ENCODE results near the gene IP6K3.
A peak's percentile ranks its signal among the peaks of the same experiment; 100 is the strongest.

Gene IP6K3

GRCh38 chr6:33746651-33747100 is at the start of gene IP6K3:
Gene IP6K3 (minus strand): TSS chr6:33746905. CDS start chr6:33735476, 11,429 bp downstream.
- Histone ChIP-seq H4K20me1 (0 out of 2 replicates have a peak, but pooled peaks cover 5% of the 10 kb centered on the region), H3K27ac (no peak within 1 kb of the TSS), H3K36me3 (no peaks in the 10 kb centered on the region), H3K4me2 (peak within 1 kb of the TSS; percentile 12; the same call in 1 of the 2 replicates), H3K9ac (0 out of 2 replicates have a peak within 1 kb of the TSS, but pooled peaks have one; percentile 15), H3K4me3 (no peak within 1 kb of the TSS), H3K27me3 (no peaks in the 10 kb centered on the region), H3K9me3 (no peaks in the 10 kb centered on the region), H3K4me1 (peaks cover 34% of the 10 kb centered on the region)
- TF ChIP-seq Cebpa-rat (IDR thresholded peaks at IDR 0.05) = no peak

GRCh38 chr6:33794910-33795623 is 48.4 kb upstream of the IP6K3 start:
- Histone ChIP-seq H3K9ac (no peak overlapping the region), H3K4me2 (no peak overlapping the region), H4K20me1 (no peaks in the 10 kb centered on the region; the same call in 1 of the 2 replicates), H3K4me3 (no peak overlapping the region), H3K36me3 (no peaks in the 10 kb centered on the region), H3K27ac (no peak overlapping the region), H3K9me3 (no peaks in the 10 kb centered on the region), H3K4me1 (peaks cover 21% of the 10 kb centered on the region), H3K27me3 (no peaks in the 10 kb centered on the region)
- TF ChIP-seq Cebpa-rat (IDR thresholded peaks at IDR 0.05) = no peak

DNA sequence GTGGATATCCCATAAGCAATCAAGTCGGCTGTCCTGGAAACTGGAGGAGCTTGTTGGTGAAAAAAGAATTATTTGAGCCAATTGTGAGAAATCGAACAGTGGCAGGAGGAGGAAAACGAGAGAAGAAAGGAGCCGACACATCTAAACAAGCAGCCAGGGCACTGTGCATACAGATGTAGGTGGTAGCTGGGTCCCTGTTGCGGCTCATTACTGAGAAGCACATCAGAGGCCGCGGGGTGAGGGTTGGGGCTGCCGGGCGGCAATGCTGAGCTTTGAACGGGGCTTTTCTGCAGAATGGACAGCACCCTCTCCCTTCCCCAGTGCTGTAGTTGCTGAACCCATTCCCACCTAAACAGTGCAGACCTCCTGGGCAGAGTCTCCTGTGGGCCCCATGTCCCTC is 46.3 kb upstream of the IP6K3 start:
- no peak overlapping the region for H3K4me3 ChIP-seq
- H3K4me2 ChIP-seq = no peak overlapping the region
- H3K9ac ChIP-seq = no peak overlapping the region
- peaks cover 24% of the 10 kb centered on the region for H3K4me1 ChIP-seq
- no peaks in the 10 kb centered on the region for H3K27me3 ChIP-seq
- H3K36me3 ChIP-seq = no peaks in the 10 kb centered on the region
- H4K20me1 ChIP-seq = 0 out of 2 replicates have a peak, but pooled peaks cover 4% of the 10 kb centered on the region
- no peaks in the 10 kb centered on the region for H3K9me3 ChIP-seq
- no peak for TF ChIP-seq Cebpa-rat (IDR thresholded peaks at IDR 0.05)
- no peak overlapping the region for H3K27ac ChIP-seq

- no peaks in the 10 kb centered on the region for H3K9me3 ChIP-seq
- peaks cover 33% of the 10 kb centered on the region for H3K4me1 ChIP-seq
- H3K27ac ChIP-seq = no peak overlapping the region
- no peak overlapping the region for H3K4me3 ChIP-seq
- H3K36me3 ChIP-seq = peaks cover 3% of the 10 kb centered on the region; the same call in 1 of the 2 replicates
- peak overlapping the region; percentile 8 for H3K4me2 ChIP-seq
- H3K27me3 ChIP-seq = no peaks in the 10 kb centered on the region
- TF ChIP-seq Cebpa-rat (IDR thresholded peaks at IDR 0.05) = no peak
- H3K9ac ChIP-seq = no peak overlapping the region
- peaks cover 17% of the 10 kb centered on the region for H4K20me1 ChIP-seq
Observed at GRCh38 chr6:33791620-33792019, 44.9 kb upstream of the IP6K3 start.

GRCh38 chr6:33790910-33791309 is 44.2 kb upstream of the IP6K3 start:
- no peak overlapping the region for H3K9ac ChIP-seq
- peaks cover 24% of the 10 kb centered on the region for H4K20me1 ChIP-seq
- no peak for TF ChIP-seq Cebpa-rat (IDR thresholded peaks at IDR 0.05)
- peaks cover 10% of the 10 kb centered on the region; the same call in 1 of the 2 replicates for H3K36me3 ChIP-seq
- no peak overlapping the region for H3K27ac ChIP-seq
- no peaks in the 10 kb centered on the region for H3K9me3 ChIP-seq
- H3K4me1 ChIP-seq = peaks cover 40% of the 10 kb centered on the region
- H3K4me2 ChIP-seq = peak overlapping the region; percentile 8; the same call in 1 of the 2 replicates
- H3K4me3 ChIP-seq = no peak overlapping the region
- no peaks in the 10 kb centered on the region for H3K27me3 ChIP-seq

DNA sequence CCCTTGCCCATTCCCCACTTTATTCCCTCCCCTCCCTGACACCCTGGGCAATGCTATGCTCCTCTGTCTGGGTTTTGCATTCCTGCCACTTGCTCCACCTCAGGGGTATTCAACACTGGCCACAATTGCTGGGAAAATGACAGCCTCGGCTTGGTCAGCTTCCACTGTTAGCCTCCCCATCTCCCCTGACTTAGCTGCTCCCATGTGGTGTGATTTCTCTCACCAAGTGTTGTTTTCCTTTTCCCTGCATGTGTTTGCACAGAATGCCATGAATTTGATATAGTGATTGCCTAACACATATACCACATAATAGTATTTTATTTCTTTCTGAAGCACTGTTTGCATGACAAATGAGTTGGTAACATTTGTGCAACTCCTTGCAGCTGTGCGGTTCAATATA is 43.7 kb upstream of the IP6K3 start:
- peaks cover 30% of the 10 kb centered on the region for H4K20me1 ChIP-seq
- H3K4me2 ChIP-seq = no peak overlapping the region
- no peak overlapping the region for H3K9ac ChIP-seq
- TF ChIP-seq Cebpa-rat (IDR thresholded peaks at IDR 0.05) = no peak
- H3K27me3 ChIP-seq = no peaks in the 10 kb centered on the region
- H3K36me3 ChIP-seq = peaks cover 15% of the 10 kb centered on the region; the same call in 1 of the 2 replicates
- no peaks in the 10 kb centered on the region for H3K9me3 ChIP-seq
- peaks cover 46% of the 10 kb centered on the region for H3K4me1 ChIP-seq
- no peak overlapping the region for H3K4me3 ChIP-seq
- no peak overlapping the region for H3K27ac ChIP-seq

GRCh38 chr6:33789550-33789895 is 42.8 kb upstream of the IP6K3 start:
- TF ChIP-seq Cebpa-rat (IDR thresholded peaks at IDR 0.05) = no peak
- H3K27me3 ChIP-seq = no peaks in the 10 kb centered on the region
- peaks cover 24% of the 10 kb centered on the region for H3K36me3 ChIP-seq
- H3K9ac ChIP-seq = no peak overlapping the region
- H3K9me3 ChIP-seq = no peaks in the 10 kb centered on the region
- peaks cover 51% of the 10 kb centered on the region for H3K4me1 ChIP-seq
- H3K4me2 ChIP-seq = peak overlapping the region; percentile 83
- peak overlapping the region; percentile 96 for H3K4me3 ChIP-seq
- H3K27ac ChIP-seq = peak overlapping the region; percentile 98; the same call in 1 of the 2 replicates
- H4K20me1 ChIP-seq = peaks cover 38% of the 10 kb centered on the region

- peak within 1 kb of the TSS; percentile 99 for H3K9ac ChIP-seq
- peaks cover 42% of the 10 kb centered on the region for H4K20me1 ChIP-seq
- H3K27ac ChIP-seq = peak within 1 kb of the TSS; percentile 98
- no peak for TF ChIP-seq Cebpa-rat (IDR thresholded peaks at IDR 0.05)
- peaks cover 29% of the 10 kb centered on the region for H3K36me3 ChIP-seq
- no peaks in the 10 kb centered on the region for H3K9me3 ChIP-seq
- peak within 1 kb of the TSS; percentile 83 for H3K4me2 ChIP-seq
- peak within 1 kb of the TSS; percentile 96 for H3K4me3 ChIP-seq
- no peaks in the 10 kb centered on the region for H3K27me3 ChIP-seq
- H3K4me1 ChIP-seq = peaks cover 51% of the 10 kb centered on the region
Observed at GRCh38 chr6:33788694-33789549, 42.2 kb upstream of the IP6K3 start, which contains the start of gene LEMD2. Gene LEMD2 (minus strand): TSS chr6:33789130. CDS start chr6:33789116, 14 bp downstream.

DNA sequence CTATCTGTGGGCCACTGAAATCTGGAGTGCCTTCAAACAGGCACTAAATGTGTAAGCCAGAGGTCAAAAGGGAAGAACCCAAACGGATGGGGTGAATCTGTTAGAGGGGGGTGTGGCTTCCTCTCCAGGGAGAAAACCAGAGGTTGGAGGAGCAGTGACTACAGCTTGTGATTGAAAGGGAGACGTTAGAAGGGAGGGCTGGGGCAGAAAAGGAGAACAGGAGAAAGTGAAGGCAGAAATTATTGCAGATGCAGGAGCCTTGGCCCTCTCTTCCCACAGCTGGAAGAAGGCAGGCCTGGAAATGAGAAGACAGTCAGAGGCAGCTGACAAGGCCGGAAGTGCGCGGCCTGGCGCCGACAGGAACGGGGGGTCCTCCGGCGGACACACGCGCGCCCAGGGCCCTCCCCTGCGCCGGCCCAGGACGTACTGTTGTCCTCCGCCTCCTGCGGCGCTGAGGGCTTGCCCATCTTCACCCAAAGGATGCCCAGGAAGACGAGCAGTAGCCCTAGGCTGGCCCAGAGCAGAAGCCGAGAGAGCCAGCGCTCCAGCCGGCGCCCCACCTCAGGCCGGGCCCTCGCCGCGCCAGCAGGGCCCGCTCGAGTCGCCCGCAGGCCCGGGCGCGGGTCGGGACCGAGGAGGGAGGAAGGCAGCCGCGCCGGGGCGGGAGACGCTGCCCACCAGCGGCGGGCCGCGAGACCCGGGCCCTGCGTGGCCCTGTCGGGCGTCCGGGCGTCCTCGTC is 41.4 kb upstream of the IP6K3 start:
- Histone ChIP-seq H3K9me3 (no peaks in the 10 kb centered on the region), H4K20me1 (peaks cover 50% of the 10 kb centered on the region), H3K4me2 (peak overlapping the region; percentile 83), H3K36me3 (peaks cover 37% of the 10 kb centered on the region), H3K4me1 (peaks cover 51% of the 10 kb centered on the region), H3K9ac (peak overlapping the region; percentile 99), H3K27me3 (no peaks in the 10 kb centered on the region), H3K4me3 (peak overlapping the region; percentile 96), H3K27ac (peak overlapping the region; percentile 98)
- no peak for TF ChIP-seq Cebpa-rat (IDR thresholded peaks at IDR 0.05)
